D721Med (cell line): Measurements from ENCODE around the gene PDE6H.

Source experiments
- DNase-seq: peaks from one replicate; pipeline ENCODE4 v3.0.0; 2011; ENCODE audit warnings: low spot score; ENCODE audit not compliant: insufficient read length
- FAIRE-seq: peaks from 2 replicates; lab custom pipeline; 2011; peaks lifted over from hg19 to GRCh38; lab: Jason Lieb, UNC
- TF ChIP-seq, protein P1 (sequence below): IDR thresholded peaks from 2 replicates; pipeline ENCODE4 v1.5.1; 2012; ENCODE audit warnings: mild to moderate bottlenecking, control low read depth; ENCODE audit not compliant: insufficient read depth; ENCODE audit errors: missing control alignments

PDE6H gene

DNA sequence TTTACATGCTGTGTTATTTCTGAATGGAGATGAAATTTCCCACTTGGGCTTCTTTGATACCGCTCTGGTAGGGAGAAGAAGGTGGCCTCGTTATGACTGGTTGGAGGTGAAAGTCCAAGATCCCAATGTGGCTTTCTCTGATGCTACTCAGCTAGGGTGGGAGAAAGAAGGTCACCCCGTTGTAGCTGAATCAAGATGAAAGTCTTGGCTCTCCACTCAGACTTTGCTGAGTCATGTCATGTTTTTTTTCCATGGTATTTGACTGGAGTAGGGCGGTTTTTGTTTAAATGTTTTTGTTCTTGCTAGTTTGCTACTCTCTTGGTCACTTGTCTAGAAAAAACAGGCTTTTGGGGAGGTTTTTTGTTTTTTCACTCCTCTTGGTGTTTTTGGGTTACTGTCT is 2.4 kb upstream of the PDE6H start:
- FAIRE-seq (no peak), DNase-seq (no peak)
- TF ChIP-seq, protein P1, sequence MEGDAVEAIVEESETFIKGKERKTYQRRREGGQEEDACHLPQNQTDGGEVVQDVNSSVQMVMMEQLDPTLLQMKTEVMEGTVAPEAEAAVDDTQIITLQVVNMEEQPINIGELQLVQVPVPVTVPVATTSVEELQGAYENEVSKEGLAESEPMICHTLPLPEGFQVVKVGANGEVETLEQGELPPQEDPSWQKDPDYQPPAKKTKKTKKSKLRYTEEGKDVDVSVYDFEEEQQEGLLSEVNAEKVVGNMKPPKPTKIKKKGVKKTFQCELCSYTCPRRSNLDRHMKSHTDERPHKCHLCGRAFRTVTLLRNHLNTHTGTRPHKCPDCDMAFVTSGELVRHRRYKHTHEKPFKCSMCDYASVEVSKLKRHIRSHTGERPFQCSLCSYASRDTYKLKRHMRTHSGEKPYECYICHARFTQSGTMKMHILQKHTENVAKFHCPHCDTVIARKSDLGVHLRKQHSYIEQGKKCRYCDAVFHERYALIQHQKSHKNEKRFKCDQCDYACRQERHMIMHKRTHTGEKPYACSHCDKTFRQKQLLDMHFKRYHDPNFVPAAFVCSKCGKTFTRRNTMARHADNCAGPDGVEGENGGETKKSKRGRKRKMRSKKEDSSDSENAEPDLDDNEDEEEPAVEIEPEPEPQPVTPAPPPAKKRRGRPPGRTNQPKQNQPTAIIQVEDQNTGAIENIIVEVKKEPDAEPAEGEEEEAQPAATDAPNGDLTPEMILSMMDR, result no peak

DNA sequence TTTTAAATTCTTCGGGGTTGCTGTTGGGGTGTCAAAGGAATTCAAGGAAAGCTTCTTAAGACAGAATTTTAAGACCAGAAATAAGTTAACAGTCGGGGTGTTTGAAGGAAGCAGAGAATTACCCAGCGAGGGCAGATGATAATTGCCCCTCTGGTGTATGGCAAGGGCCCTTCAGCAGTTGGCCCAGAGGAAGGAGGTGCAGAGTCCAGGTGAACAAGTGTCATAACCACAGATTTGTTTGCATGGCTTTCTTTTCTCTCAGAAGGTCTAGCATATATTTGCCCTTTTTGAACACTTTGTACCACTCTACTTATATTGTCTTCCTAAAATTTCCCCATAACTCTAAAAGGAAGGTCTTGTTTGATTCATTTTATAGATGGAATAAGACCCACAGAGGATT is 1.8 kb downstream of the PDE6H start:
- FAIRE-seq, result no peak
- TF ChIP-seq, protein P1, result no peak
- DNase-seq, result no peak

DNA sequence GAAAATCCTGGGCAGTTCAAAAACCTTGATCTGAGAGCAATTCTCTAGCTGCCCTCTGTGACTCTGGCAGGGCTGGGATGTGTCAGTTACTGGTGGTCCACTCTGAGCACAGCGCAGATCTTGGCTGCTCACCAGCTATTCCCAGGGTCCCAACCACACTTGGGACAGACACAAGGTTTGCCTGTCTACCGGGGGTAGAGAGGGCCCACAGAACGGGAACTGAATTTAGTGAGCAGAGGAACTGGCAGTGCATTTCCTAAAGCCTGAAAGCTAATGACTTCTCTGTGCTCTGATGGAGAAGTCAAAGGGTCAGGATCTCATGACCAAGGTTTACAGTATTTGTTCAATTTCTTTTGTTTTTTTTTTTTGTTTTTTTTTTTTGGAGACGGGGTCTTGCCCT is 2.6 kb downstream of the PDE6H start:
- TF ChIP-seq, protein P1, result no peak
- DNase-seq (no peak), FAIRE-seq (no peak)

DNA sequence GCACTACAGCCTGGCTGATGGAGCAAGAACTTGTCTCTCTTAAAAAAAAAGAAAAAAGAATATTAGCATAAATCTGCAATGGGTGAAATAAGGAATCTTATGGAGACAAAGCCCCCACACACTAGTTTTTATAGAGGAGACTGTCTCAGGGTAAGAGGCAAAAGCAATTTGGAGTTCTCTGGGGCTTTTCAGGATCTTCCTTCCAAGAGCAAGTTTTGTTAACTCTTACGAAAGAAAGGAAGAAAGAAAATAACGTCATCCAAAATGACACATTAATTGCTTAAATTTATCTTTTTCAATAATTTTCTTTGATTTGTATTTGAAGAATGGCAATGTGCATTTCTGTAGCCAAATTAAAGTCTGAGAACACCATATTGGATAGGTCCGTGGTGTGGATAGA is 3.8 kb downstream of the PDE6H start:
- DNase-seq (no peak), FAIRE-seq (no peak)
- TF ChIP-seq, protein P1, result no peak

DNA sequence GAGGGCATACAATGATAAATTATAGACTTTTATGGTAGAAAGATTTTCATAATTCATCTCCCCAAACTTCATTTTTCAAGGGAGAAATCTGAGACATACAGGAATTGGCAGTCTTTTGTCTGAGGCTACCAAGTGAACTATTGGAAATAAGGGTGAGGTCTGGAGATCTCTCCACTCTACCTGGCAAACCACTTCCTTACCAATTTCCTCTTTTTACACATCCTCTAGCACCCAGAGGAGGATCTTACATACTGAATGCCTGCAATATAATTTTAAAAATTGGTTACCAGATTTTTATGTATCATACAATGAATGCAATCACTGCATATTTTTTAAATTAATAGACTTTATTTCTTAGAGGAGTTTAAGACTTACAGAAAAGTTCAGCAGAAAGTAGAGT is 6.6 kb downstream of the PDE6H start:
- FAIRE-seq (no peak), DNase-seq (no peak)
- TF ChIP-seq, protein P1, result no peak

DNA sequence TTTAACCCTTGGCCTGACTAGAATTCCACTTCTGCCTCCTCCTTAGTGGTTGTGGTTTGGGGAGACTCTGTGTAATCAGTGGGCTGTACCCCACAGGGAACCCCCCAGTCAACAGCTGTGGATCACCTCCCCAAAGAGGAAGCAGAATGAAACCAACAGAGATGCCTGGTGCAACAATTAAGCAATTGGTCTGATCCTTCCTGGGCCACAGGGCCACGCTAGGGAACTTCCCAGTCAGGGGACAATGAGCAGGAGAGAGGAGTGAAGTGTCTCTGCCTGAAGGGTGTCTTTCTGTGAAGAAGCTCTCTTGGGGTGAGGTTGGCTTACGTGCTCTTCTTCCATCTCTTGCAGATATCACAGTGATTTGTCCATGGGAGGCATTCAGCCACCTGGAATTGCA is 8.2 kb downstream of the PDE6H start:
- DNase-seq (no peak), FAIRE-seq (no peak)
- TF ChIP-seq, protein P1, result no peak

DNA sequence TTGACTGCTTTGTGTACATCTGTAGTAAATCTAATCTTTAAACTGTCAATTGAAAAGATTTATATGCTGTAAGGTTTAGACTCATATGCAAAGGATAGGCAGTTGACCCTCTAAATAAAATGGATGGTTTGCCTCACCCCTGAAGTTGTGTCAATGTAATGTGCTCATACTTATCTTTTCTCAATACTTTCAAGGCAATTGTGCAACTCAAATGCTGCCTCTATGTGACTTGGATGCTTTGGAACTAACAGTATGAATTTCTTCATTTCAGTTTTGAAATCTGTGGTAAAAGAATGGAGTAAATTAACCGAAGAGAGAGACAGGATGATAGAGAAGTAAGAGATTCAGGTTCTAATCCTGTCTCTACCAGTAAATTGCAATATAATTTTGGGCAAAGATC is 9.7 kb downstream of the PDE6H start:
- no peak for DNase-seq
- TF ChIP-seq, protein P1, result no peak
- FAIRE-seq, result no peak
